ENCODE data around the gene PLXDC2.
"Not testable (repeated sequence)": the region's sequence is repeated elsewhere in the genome, so short reads cannot be mapped to it uniquely, and the experiment has no call there.

Gene PLXDC2

DNA sequence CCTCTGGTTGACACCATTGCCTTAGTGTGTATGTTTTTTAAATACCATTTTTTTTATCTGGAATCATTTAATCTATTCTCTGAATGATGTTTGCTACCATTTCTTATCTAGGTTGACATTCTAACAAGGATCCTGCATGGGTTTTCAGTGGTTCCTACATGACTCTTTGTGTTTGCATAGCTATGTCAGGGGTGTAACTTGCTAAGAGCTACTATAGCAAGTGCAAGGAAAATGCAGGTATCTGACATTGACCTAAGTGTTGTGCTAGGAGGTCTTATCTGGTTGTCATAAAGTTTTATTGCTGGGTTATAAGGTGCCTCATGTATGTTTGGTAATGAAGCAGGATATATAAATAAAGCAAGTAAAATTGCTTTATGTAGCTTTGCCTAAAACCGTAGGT is 183.2 kb downstream of the PLXDC2 start:
- H3K27ac ChIP-seq (ENCODE audit: low read depth, low read length): no peak overlapping the region
- H3K4me2 ChIP-seq (ENCODE audit: low read length): no peak overlapping the region
- H3K27me3 ChIP-seq (ENCODE audit: control insufficient read depth, low read length): no peaks in the 10 kb centered on the region
- no peaks in the 10 kb centered on the region for H3K36me3 ChIP-seq (ENCODE audit: control insufficient read depth, low read length)
- TF ChIP-seq EZH2phosphoT487 (IDR thresholded peaks at IDR 0.05; ENCODE audit: borderline replicate concordance, low read length) (no peak), CTCF (IDR thresholded peaks at IDR 0.05; ENCODE audit: low read depth, low read length, poor library complexity, severe bottlenecking) (no peak)
- H4K20me1 ChIP-seq (ENCODE audit: control insufficient read depth, insufficient read depth, low read depth, low read length): no peaks in the 10 kb centered on the region
- no peaks in the 10 kb centered on the region for H3F3A ChIP-seq (ENCODE audit: control insufficient read depth, insufficient read depth)
- H3K9me2 ChIP-seq (replicated peaks; ENCODE audit: control insufficient read depth, low read length): no peaks in the 10 kb centered on the region
- H3K4me1 ChIP-seq (ENCODE audit: control insufficient read depth, low read length): peaks cover 10% of the 10 kb centered on the region
- H3K4me3 ChIP-seq (ENCODE audit: low read length): no peak overlapping the region
- H3K9me3 ChIP-seq (ENCODE audit: control insufficient read depth, insufficient read depth, low read length): no peaks in the 10 kb centered on the region
- no peaks in the 10 kb centered on the region for H3K79me2 ChIP-seq (ENCODE audit: control insufficient read depth, low read length)

- not testable (repeated sequence) for H3K4me1 ChIP-seq (ENCODE audit: control insufficient read depth, low read length); H4K20me1 ChIP-seq (ENCODE audit: control insufficient read depth, insufficient read depth, low read depth, low read length); H3K9me3 ChIP-seq (ENCODE audit: control insufficient read depth, insufficient read depth, low read length); H3K4me3 ChIP-seq (ENCODE audit: low read length); H3K27ac ChIP-seq (ENCODE audit: low read depth, low read length); H3K36me3 ChIP-seq (ENCODE audit: control insufficient read depth, low read length); H3K4me2 ChIP-seq (ENCODE audit: low read length); H3K79me2 ChIP-seq (ENCODE audit: control insufficient read depth, low read length); H3K27me3 ChIP-seq (ENCODE audit: control insufficient read depth, low read length); H3K9me2 ChIP-seq (replicated peaks; ENCODE audit: control insufficient read depth, low read length); H3F3A ChIP-seq (ENCODE audit: control insufficient read depth, insufficient read depth)
Measured at GRCh38 chr10:20002026-20002425, 185.8 kb downstream of the PLXDC2 start.

DNA sequence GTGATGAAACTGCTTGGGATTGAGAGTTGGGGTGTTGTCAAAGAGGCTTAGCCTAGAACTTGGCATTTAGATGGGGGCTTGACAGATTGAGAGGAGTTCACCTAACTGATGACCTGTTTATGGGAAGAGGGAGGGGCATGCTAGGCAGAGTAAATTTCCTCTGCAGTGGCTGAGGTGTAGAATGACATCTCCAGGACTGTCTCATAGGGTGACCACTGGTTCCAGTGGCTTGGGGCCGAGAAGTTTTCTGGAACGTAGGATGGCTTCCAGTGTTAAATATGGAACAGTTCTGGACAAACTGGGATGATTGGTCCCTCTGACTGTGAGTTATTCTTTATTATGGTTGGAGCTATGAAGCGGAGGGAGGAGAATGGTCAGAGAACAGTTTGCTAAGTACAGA is 186.4 kb downstream of the PLXDC2 start:
- H3F3A ChIP-seq (ENCODE audit: control insufficient read depth, insufficient read depth): no peaks in the 10 kb centered on the region
- H3K36me3 ChIP-seq (ENCODE audit: control insufficient read depth, low read length): no peaks in the 10 kb centered on the region
- peaks cover 10% of the 10 kb centered on the region for H3K4me1 ChIP-seq (ENCODE audit: control insufficient read depth, low read length)
- H3K9me2 ChIP-seq (replicated peaks; ENCODE audit: control insufficient read depth, low read length): no peaks in the 10 kb centered on the region
- no peaks in the 10 kb centered on the region for H3K9me3 ChIP-seq (ENCODE audit: control insufficient read depth, insufficient read depth, low read length)
- no peak overlapping the region for H3K27ac ChIP-seq (ENCODE audit: low read depth, low read length)
- H3K79me2 ChIP-seq (ENCODE audit: control insufficient read depth, low read length): no peaks in the 10 kb centered on the region
- H3K27me3 ChIP-seq (ENCODE audit: control insufficient read depth, low read length): no peaks in the 10 kb centered on the region
- H3K4me3 ChIP-seq (ENCODE audit: low read length): no peak overlapping the region
- no peak overlapping the region for H3K4me2 ChIP-seq (ENCODE audit: low read length)
- H4K20me1 ChIP-seq (ENCODE audit: control insufficient read depth, insufficient read depth, low read depth, low read length): no peaks in the 10 kb centered on the region
- TF ChIP-seq CTCF (IDR thresholded peaks at IDR 0.05; ENCODE audit: low read depth, low read length, poor library complexity, severe bottlenecking): no peak
- no peak for TF ChIP-seq EZH2phosphoT487 (IDR thresholded peaks at IDR 0.05; ENCODE audit: borderline replicate concordance, low read length)

GRCh38 chr10:20004087-20004523 is 187.9 kb downstream of the PLXDC2 start:
- H3K36me3 ChIP-seq (ENCODE audit: control insufficient read depth, low read length): no peaks in the 10 kb centered on the region
- no peak overlapping the region for H3K27ac ChIP-seq (ENCODE audit: low read depth, low read length)
- no peaks in the 10 kb centered on the region for H3K27me3 ChIP-seq (ENCODE audit: control insufficient read depth, low read length)
- H3K9me2 ChIP-seq (replicated peaks; ENCODE audit: control insufficient read depth, low read length): no peaks in the 10 kb centered on the region
- H3K4me2 ChIP-seq (ENCODE audit: low read length): no peak overlapping the region
- no peaks in the 10 kb centered on the region for H4K20me1 ChIP-seq (ENCODE audit: control insufficient read depth, insufficient read depth, low read depth, low read length)
- TF ChIP-seq CTCF (IDR thresholded peaks at IDR 0.05; ENCODE audit: low read depth, low read length, poor library complexity, severe bottlenecking) (no peak), EZH2phosphoT487 (IDR thresholded peaks at IDR 0.05; ENCODE audit: borderline replicate concordance, low read length) (no peak)
- no peaks in the 10 kb centered on the region for H3K79me2 ChIP-seq (ENCODE audit: control insufficient read depth, low read length)
- H3F3A ChIP-seq (ENCODE audit: control insufficient read depth, insufficient read depth): no peaks in the 10 kb centered on the region
- H3K4me1 ChIP-seq (ENCODE audit: control insufficient read depth, low read length): peaks cover 10% of the 10 kb centered on the region
- H3K9me3 ChIP-seq (ENCODE audit: control insufficient read depth, insufficient read depth, low read length): no peaks in the 10 kb centered on the region
- no peak overlapping the region for H3K4me3 ChIP-seq (ENCODE audit: low read length)
